ENCODE results near the gene RNF152. TPM values are rescaled to one million over a fixed set of nuclear protein-coding genes. Genes with fewer than 3 reads are reported as not detected.
A peak's percentile ranks its signal among the peaks of the same experiment; 100 is the strongest.

RNF152 gene
- total RNA-seq, 1 experiment from 2014 or later = 2.3 TPM

GRCh38 chr18:61894751-61895524 lies 2.1 kb upstream of the RNF152 start:
- Histone ChIP-seq H2AK5ac (ENCODE audit: insufficient read length, low read length) (no peak overlapping the region), H3K9ac (ENCODE audit: extremely low read depth, insufficient read length, low read length) (no peak overlapping the region), H3K23ac (ENCODE audit: insufficient read length, low read depth, low read length) (no peak overlapping the region), H2BK20ac (ENCODE audit: low read depth, low read length, poor library complexity, severe bottlenecking) (no peak overlapping the region), H2BK5ac (ENCODE audit: insufficient read length, low read length) (no peak overlapping the region), H3K14ac (ENCODE audit: insufficient read depth, low read length) (no peak overlapping the region), H3K27me3 (ENCODE audit: insufficient read depth, low read length) (peaks cover 18% of the 10 kb centered on the region; the same call in 1 of the 2 replicates), H4K91ac (ENCODE audit: insufficient read length, low read depth, low read length) (no peak overlapping the region), H4K20me1 (ENCODE audit: control insufficient read depth, insufficient read depth, insufficient read length) (no peaks in the 10 kb centered on the region), H3K9me3 (ENCODE audit: control insufficient read depth, low read depth, low read length) (no peaks in the 10 kb centered on the region), H4K5ac (ENCODE audit: insufficient read length, low read depth, low read length) (no peak overlapping the region), H3K79me1 (ENCODE audit: insufficient read depth, low read depth, low read length, poor library complexity, severe bottlenecking) (no peaks in the 10 kb centered on the region), H4K8ac (replicated peaks; ENCODE audit: insufficient read length, low read depth, low read length) (no peak overlapping the region), H3K27ac (ENCODE audit: insufficient read length, low read depth, low read length) (no peak overlapping the region), H3K79me2 (ENCODE audit: insufficient read depth, low read length) (no peaks in the 10 kb centered on the region), H2AFZ (ENCODE audit: low read length) (no peak overlapping the region), H3K4me2 (ENCODE audit: insufficient read depth, insufficient read length, low read length) (peak overlapping the region; percentile 81), H3K4ac (ENCODE audit: low read depth, low read length) (no peak overlapping the region), H2BK12ac (ENCODE audit: insufficient read length, low read depth, low read length) (no peak overlapping the region), H3K18ac (ENCODE audit: insufficient read length, low read depth, low read length) (no peak overlapping the region), H3K23me2 (ENCODE audit: insufficient read length, low read depth, low read length, poor library complexity, severe bottlenecking) (peaks cover 12% of the 10 kb centered on the region), H3K56ac (ENCODE audit: insufficient read length, low read depth, low read length) (no peak overlapping the region), H3K4me1 (ENCODE audit: insufficient read depth, low read length) (peaks cover 3% of the 10 kb centered on the region; the same call in 1 of the 2 replicates), H3T11ph (ENCODE audit: low read length) (no peak overlapping the region), H2BK120ac (ENCODE audit: low read depth, low read length, poor library complexity, severe bottlenecking) (no peak overlapping the region), H2BK15ac (ENCODE audit: low read depth, low read length) (no peak overlapping the region)
- peak overlapping the region; percentile 58 to 77 for H3K4me3 Mint-ChIP-seq
- WGBS (ENCODE audit: extremely low coverage, insufficient read length, low lambda C conversion rate) = no CpG with 5 or more reads among the region's 28 CpGs
- H3K36me3 Mint-ChIP-seq (ENCODE audit: insufficient read depth in 1 of 3, low read depth in 3 of 3) = peaks cover 0 to 10% (median 2%) of the 10 kb centered on the region in 3 experiments; a peak in 4 of 7 replicates
- TF ChIP-seq, protein P1, sequence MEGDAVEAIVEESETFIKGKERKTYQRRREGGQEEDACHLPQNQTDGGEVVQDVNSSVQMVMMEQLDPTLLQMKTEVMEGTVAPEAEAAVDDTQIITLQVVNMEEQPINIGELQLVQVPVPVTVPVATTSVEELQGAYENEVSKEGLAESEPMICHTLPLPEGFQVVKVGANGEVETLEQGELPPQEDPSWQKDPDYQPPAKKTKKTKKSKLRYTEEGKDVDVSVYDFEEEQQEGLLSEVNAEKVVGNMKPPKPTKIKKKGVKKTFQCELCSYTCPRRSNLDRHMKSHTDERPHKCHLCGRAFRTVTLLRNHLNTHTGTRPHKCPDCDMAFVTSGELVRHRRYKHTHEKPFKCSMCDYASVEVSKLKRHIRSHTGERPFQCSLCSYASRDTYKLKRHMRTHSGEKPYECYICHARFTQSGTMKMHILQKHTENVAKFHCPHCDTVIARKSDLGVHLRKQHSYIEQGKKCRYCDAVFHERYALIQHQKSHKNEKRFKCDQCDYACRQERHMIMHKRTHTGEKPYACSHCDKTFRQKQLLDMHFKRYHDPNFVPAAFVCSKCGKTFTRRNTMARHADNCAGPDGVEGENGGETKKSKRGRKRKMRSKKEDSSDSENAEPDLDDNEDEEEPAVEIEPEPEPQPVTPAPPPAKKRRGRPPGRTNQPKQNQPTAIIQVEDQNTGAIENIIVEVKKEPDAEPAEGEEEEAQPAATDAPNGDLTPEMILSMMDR (conservative IDR thresholded peaks at IDR 0.05) = no peak
- peaks cover 61% of the 10 kb centered on the region for H3K27me3 Mint-ChIP-seq (ENCODE audit: low read depth)
- peaks cover 24 to 25% of the 10 kb centered on the region in 2 experiments for H3K4me1 Mint-ChIP-seq
- no peak for DNase-seq
- no peak overlapping the region for H3K27ac Mint-ChIP-seq
- peaks cover 0 to 3% of the 10 kb centered on the region in 2 experiments; a peak in 3 of 5 replicates for H3K9me3 Mint-ChIP-seq
